ENCODE results near the gene CACHD1. TPM values are rescaled to one million over a fixed set of nuclear protein-coding genes. Genes with fewer than 3 reads are reported as not detected.

The CACHD1 gene
- total RNA-seq, 2 donors from 2014 or later: 10.8 to 14.4 TPM

- intact Hi-C loops (cut with DNase I): no loop called here
- no peak overlapping the region for H3K4me3 ChIP-seq
- no peaks in the 10 kb centered on the region for H3K27me3 ChIP-seq (replicated peaks; ENCODE audit: insufficient read depth)
- no peaks in the 10 kb centered on the region for H3K4me1 ChIP-seq (replicated peaks)
- H3K36me3 ChIP-seq: no peaks in the 10 kb centered on the region
- 60% methylated on average over 6 of the region's 6 CpGs for WGBS
- TF ChIP-seq CTCF (IDR thresholded peaks at IDR 0.05) (no peak), POLR2A (IDR thresholded peaks at IDR 0.05) (no peak), POLR2AphosphoS5 (IDR thresholded peaks at IDR 0.05) (no peak)
- H3K27ac ChIP-seq: no peak overlapping the region
- no peak for DNase-seq (ENCODE audit: low spot score)
- H3K9me3 ChIP-seq: no peaks in the 10 kb centered on the region
These were observed 100.4 kb downstream of the CACHD1 start for GRCh38 chr1:64570267-64570855.

DNA sequence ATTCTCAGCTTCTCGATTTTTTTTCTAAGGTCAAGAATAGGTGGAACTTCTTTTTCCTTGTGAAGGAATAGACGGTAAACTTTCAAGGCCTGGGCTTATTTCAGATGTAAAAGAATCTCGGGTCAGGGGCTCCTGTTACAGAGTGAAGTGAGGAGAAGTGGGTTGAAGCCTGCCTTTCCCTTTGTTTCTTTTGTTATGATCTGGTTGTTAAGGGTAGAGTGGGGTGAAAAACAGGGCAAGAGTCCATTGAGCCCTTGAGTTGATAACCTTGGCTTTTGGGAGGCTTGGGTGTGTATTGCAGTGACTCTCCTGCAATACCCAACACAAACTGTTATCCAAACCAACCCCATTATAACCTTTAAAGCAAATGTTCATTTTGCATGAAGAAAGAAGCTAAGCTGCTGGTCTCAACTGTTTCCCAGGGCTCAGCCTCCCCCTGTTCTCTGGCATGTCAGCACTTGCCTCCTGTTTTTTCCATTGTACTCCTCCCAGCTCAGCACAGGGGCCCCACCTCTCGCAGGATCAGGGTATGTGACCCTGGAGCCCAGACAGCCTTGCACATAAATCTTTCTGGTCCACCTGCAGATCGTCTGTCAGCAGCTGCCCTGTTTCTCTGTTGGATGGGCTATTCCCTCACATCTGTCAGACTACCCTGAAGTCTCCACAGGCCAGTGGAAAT is 102.4 kb downstream of the CACHD1 start:
- no peak for DNase-seq (ENCODE audit: low spot score)
- WGBS: 61% methylated on average over 5 of the region's 5 CpGs
- TF ChIP-seq POLR2A (IDR thresholded peaks at IDR 0.05) (no peak), POLR2AphosphoS5 (IDR thresholded peaks at IDR 0.05) (no peak), CTCF (IDR thresholded peaks at IDR 0.05) (no peak)
- H3K36me3 ChIP-seq: no peaks in the 10 kb centered on the region
- H3K4me1 ChIP-seq (replicated peaks): no peaks in the 10 kb centered on the region
- no peaks in the 10 kb centered on the region for H3K9me3 ChIP-seq
- no peak overlapping the region for H3K4me3 ChIP-seq
- H3K27me3 ChIP-seq (replicated peaks; ENCODE audit: insufficient read depth): no peaks in the 10 kb centered on the region
- no peak overlapping the region for H3K27ac ChIP-seq
- intact Hi-C loops (cut with DNase I): no loop called here

DNA sequence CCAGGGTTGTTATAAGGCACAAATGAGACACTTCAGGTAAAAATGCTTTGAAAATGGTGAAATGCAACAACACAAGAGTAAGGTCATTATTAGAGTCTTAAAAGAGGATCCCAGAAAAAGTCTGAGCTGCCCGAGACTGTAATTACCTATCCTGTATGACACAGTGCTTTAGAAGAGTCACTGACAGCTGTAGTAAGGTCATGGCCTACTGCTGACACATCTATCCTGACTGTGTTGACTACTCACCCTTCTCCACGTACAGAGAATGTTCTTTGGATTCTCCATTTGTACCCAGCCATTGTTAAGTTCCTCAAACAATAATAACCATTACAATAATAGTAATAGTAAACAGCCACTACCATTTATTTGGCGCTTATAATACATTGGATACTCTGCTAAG is 104.4 kb downstream of the CACHD1 start:
- no peak for DNase-seq (ENCODE audit: low spot score)
- WGBS: 93% methylated on average over 3 of the region's 3 CpGs
- H3K4me3 ChIP-seq: no peak overlapping the region
- no peaks in the 10 kb centered on the region for H3K36me3 ChIP-seq
- no peak overlapping the region for H3K27ac ChIP-seq
- intact Hi-C loops (cut with DNase I): no loop called here
- H3K27me3 ChIP-seq (replicated peaks; ENCODE audit: insufficient read depth): no peaks in the 10 kb centered on the region
- no peaks in the 10 kb centered on the region for H3K9me3 ChIP-seq
- TF ChIP-seq CTCF (IDR thresholded peaks at IDR 0.05) (no peak), POLR2AphosphoS5 (IDR thresholded peaks at IDR 0.05) (no peak), POLR2A (IDR thresholded peaks at IDR 0.05) (no peak)
- H3K4me1 ChIP-seq (replicated peaks): no peaks in the 10 kb centered on the region

GRCh38 chr1:64575881-64576676 is 106.2 kb downstream of the CACHD1 start:
- intact Hi-C loops (cut with DNase I): no loop called here
- Histone ChIP-seq H3K4me1 (replicated peaks) (no peaks in the 10 kb centered on the region), H3K36me3 (no peaks in the 10 kb centered on the region), H3K27ac (no peak overlapping the region), H3K4me3 (no peak overlapping the region), H3K27me3 (replicated peaks; ENCODE audit: insufficient read depth) (no peaks in the 10 kb centered on the region), H3K9me3 (no peaks in the 10 kb centered on the region)
- no peak for DNase-seq (ENCODE audit: low spot score)
- no peak for TF ChIP-seq POLR2A (IDR thresholded peaks at IDR 0.05)
- TF ChIP-seq CTCF (IDR thresholded peaks at IDR 0.05): no peak
- no peak for TF ChIP-seq POLR2AphosphoS5 (IDR thresholded peaks at IDR 0.05)
- 85% methylated on average over 11 of the region's 11 CpGs for WGBS

Measured in prostate gland (tissue), 2 donors.